Testis (tissue), 2 donors: ENCODE data around the gene SORT1.

Source experiments
- POLR2A ChIP-seq: fragments of 450-650 bp; IDR thresholded peaks from one replicate; pipeline ENCODE4 v1.6.1; 2017; ENCODE audit warnings: antibody characterized with exemption, mild to moderate bottlenecking, moderate library complexity
- TF ChIP-seq, protein P1 (sequence below), 3 experiments: fragments of 450-650 bp in 2 of 3; fragments of 200-600 bp in 1 of 3; sonication (generic) in 1 of 3; IDR thresholded peaks; one replicate each; pipeline ENCODE4 v1.5.1; 2016 to 2019; ENCODE audit warnings: antibody characterized with exemption in 3 of 3, mild to moderate bottlenecking in 2 of 3, moderate library complexity in 1 of 3

GRCh38 chr1:109356915-109357314 lies 40.8 kb downstream of the SORT1 start:
- TF ChIP-seq, protein P1, sequence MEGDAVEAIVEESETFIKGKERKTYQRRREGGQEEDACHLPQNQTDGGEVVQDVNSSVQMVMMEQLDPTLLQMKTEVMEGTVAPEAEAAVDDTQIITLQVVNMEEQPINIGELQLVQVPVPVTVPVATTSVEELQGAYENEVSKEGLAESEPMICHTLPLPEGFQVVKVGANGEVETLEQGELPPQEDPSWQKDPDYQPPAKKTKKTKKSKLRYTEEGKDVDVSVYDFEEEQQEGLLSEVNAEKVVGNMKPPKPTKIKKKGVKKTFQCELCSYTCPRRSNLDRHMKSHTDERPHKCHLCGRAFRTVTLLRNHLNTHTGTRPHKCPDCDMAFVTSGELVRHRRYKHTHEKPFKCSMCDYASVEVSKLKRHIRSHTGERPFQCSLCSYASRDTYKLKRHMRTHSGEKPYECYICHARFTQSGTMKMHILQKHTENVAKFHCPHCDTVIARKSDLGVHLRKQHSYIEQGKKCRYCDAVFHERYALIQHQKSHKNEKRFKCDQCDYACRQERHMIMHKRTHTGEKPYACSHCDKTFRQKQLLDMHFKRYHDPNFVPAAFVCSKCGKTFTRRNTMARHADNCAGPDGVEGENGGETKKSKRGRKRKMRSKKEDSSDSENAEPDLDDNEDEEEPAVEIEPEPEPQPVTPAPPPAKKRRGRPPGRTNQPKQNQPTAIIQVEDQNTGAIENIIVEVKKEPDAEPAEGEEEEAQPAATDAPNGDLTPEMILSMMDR (IDR thresholded peaks at IDR 0.05) = no peak
- TF ChIP-seq POLR2A = no peak
